CD8-positive, alpha-beta memory T cell (primary cell): ENCODE measurements around the gene HES5. TPM values are rescaled to one million over a fixed set of nuclear protein-coding genes. Genes with fewer than 3 reads are reported as not detected.

ENCODE experiments used
- CTCF ChIA-PET: fragments of 350-600 bp; sonication (Branson Sonifier 250); formaldehyde crosslinking; loops from one replicate; lab custom pipeline; 2021; ENCODE audit warnings: antibody characterized with exemption; lab: Charles Lee
- POLR2A ChIA-PET: fragments of 350-600 bp; sonication (Branson Sonifier 250); formaldehyde crosslinking; loops from one replicate; lab custom pipeline; 2021; ENCODE audit warnings: antibody characterized with exemption; lab: Charles Lee
- DNase-seq, 5 donors: peaks; one replicate each; pipeline versions ENCODE4 v3.0.0 to v3.0.0-alpha.2; 2020 to 2022; ENCODE audit warnings: mixed read lengths in 1 of 5
- H3K27ac ChIP-seq: one replicate; pipeline ENCODE4 v1.7.0; 2013; ENCODE audit warnings: low read depth, mild to moderate bottlenecking, low read length, moderate library complexity
- H3K27me3 ChIP-seq: 2 replicates; pipeline ENCODE4 v1.7.0; 2013; ENCODE audit warnings: low read length, mild to moderate bottlenecking; ENCODE audit not compliant: insufficient read depth, poor library complexity, severe bottlenecking
- H3K36me3 ChIP-seq: 2 replicates; pipeline ENCODE4 v1.7.0; 2013; ENCODE audit warnings: mild to moderate bottlenecking, low read length, moderate library complexity; ENCODE audit not compliant: insufficient read depth
- H3K4me1 ChIP-seq: 2 replicates; pipeline ENCODE4 v1.7.0; 2013; ENCODE audit warnings: mild to moderate bottlenecking, low read length, moderate library complexity; ENCODE audit not compliant: insufficient read depth
- H3K4me3 ChIP-seq: 2 replicates; pipeline ENCODE4 v1.7.0; 2013; ENCODE audit warnings: mild to moderate bottlenecking, low read length
- H3K9me3 ChIP-seq: 2 replicates; pipeline ENCODE4 v1.7.0; 2013; ENCODE audit warnings: mild to moderate bottlenecking, low read length
- H3K27ac Mint-ChIP-seq, 8 donors: one replicate each; pipeline ENCODE4 v1.8.0; 2020 to 2021; ENCODE audit warnings: mixed read lengths in 8 of 8, mild to moderate bottlenecking in 6 of 8, inconsistent platforms in 3 of 8, moderate library complexity in 3 of 8
- H3K27me3 Mint-ChIP-seq, 2 donors: one replicate each; pipeline ENCODE4 v1.8.0; 2020 to 2021; ENCODE audit warnings: mixed read lengths in 2 of 2, mild to moderate bottlenecking in 1 of 2, moderate library complexity in 1 of 2
- H3K36me3 Mint-ChIP-seq, 3 donors: one replicate each; pipeline ENCODE4 v1.8.0; 2020 to 2021; ENCODE audit warnings: mixed read lengths in 3 of 3, inconsistent platforms in 1 of 3, mild to moderate bottlenecking in 1 of 3
- H3K4me1 Mint-ChIP-seq, 3 donors: one replicate each; pipeline ENCODE4 v1.8.0; 2020 to 2021; ENCODE audit warnings: mixed read lengths in 3 of 3, inconsistent platforms in 1 of 3, mild to moderate bottlenecking in 1 of 3
- H3K4me3 Mint-ChIP-seq, 7 donors: one replicate each; pipeline ENCODE4 v1.8.0; 2020 to 2021; ENCODE audit warnings: mixed read lengths in 7 of 7, mild to moderate bottlenecking in 6 of 7, moderate library complexity in 4 of 7, inconsistent platforms in 2 of 7
- H3K9me3 Mint-ChIP-seq, 5 donors: one replicate each; pipeline ENCODE4 v1.8.0; 2020 to 2022; ENCODE audit warnings: mixed read lengths in 5 of 5, mild to moderate bottlenecking in 3 of 5, moderate library complexity in 2 of 5, inconsistent platforms in 1 of 5
- polyA plus RNA-seq: library from polyadenylated mRNA; unstranded; fragments of 300-500 nt; fragmentation: Illumina TruSeq; gene quantifications from one replicate; pipeline ENCODE4 v1.2.3, GENCODE V29; 2021
- total RNA-seq, 2 experiments: library from RNA; stranded (reverse); gene quantifications; one replicate each; pipeline ENCODE4 v1.2.3, GENCODE V29; 2021

HES5 gene
- total and polyA plus RNA-seq, 3 experiments from 2014 or later = not detected

- peaks cover 40 to 63% (median 44%) of the 10 kb centered on the region in 3 donors for H3K4me1 Mint-ChIP-seq
- H3K27ac Mint-ChIP-seq = peak overlapping the region in 5 of 8 donors; percentile 51 to 89 (median 74)
- ChIA-PET POLR2A (interaction anchor here (1.2 to 4.8 kb wide), 9 partner anchors 13 to 271 kb away, joined by 3 to 87 read pairs (median 6); partner anchors contain the start of genes MORN1, PEX10, PRXL2B and RER1), CTCF (interaction anchor here (0.8 to 7.1 kb wide), 3 partner anchors 17 to 109 kb away, joined by 3 to 134 read pairs (median 4); partner anchors contain the start of gene PRXL2B)
- Histone ChIP-seq H3K4me3 (peak overlapping the region; percentile 37), H3K9me3 (no peaks in the 10 kb centered on the region), H3K27me3 (peaks cover 15% of the 10 kb centered on the region), H3K27ac (no peak overlapping the region), H3K4me1 (peaks cover 58% of the 10 kb centered on the region), H3K36me3 (no peaks in the 10 kb centered on the region)
- peaks cover 11 to 16% of the 10 kb centered on the region in 2 donors for H3K27me3 Mint-ChIP-seq
- DNase-seq = peak in 2 of 5 donors; percentile 13 to 64
- H3K9me3 Mint-ChIP-seq = no peaks in the 10 kb centered on the region
- peak overlapping the region; percentile 32 to 99 (median 90) for H3K4me3 Mint-ChIP-seq
- H3K36me3 Mint-ChIP-seq = peaks cover 0 to 15% (median 0%) of the 10 kb centered on the region in 3 donors
These were observed 3.1 kb downstream of the HES5 start for GRCh38 chr1:2526824-2527555.

DNA sequence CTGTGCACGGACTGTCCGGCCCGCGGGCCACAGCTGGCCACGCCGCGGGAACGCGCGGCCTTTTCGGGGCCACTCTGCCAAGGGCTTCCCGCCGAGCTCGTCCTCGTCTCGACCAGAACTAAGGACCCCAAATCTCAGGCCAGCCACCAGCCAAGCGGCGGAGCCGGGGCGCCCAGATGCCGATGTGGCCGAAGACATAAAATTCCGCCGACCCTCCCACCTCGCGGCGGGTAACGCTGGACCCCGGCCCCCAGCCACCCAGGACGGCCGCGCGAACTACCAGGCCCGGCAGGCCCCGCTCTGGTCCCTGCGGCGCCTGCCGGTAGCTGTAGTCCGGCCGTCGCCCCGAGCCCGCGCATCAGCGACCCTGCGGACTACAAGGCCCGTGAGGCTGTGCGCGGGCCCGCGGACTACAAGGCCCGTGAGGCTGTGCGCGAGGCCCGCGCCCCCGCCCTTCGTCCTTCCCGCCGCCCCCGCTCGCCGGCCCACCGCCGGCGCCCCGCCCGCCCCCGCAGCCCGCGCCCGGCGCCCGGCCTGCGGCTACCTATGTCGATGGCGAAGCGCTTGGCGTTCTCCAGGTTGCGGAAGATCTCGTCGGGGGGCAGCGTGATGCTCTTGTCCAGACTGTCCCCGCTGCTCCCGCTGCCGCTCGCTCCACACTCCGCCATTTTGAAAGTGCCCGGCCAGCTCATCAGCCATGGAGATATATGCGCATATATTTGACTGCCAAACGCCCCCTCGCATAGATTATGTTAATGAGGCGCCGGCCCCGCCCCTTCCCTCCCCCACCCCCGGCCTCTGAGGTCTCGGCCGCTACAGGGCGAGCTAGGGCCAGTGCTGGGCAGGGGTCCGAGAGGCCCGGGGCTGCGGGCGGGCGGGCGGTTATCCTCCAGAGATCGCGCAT lies 3.9 kb downstream of the HES5 start, which contains the start of gene PANK4:
PANK4 (minus strand) TSS at position 677 of the 904 bp plus-strand sequence; CDS start at position 668, 9 bp downstream.
- Mint-ChIP-seq H3K4me3 (peak within 1 kb of the TSS; percentile 88 to 99 (median 90)), H3K4me1 (peaks cover 40 to 69% (median 44%) of the 10 kb centered on the region in 3 donors), H3K36me3 (peaks cover 0 to 23% (median 0%) of the 10 kb centered on the region in 3 donors), H3K27ac (peak within 1 kb of the TSS; percentile 86 to 98 (median 97)), H3K27me3 (peaks cover 9 to 11% of the 10 kb centered on the region in 2 donors), H3K9me3 (no peaks in the 10 kb centered on the region)
- Histone ChIP-seq H3K4me3 (peak within 1 kb of the TSS; percentile 93), H3K36me3 (peaks cover 5% of the 10 kb centered on the region), H3K9me3 (no peaks in the 10 kb centered on the region), H3K27ac (peak within 1 kb of the TSS; percentile 62), H3K4me1 (peaks cover 57% of the 10 kb centered on the region), H3K27me3 (peaks cover 7% of the 10 kb centered on the region)
- POLR2A ChIA-PET = interaction anchor here (0.6 to 4.8 kb wide), 15 partner anchors 14 to 335 kb away, joined by 3 to 87 read pairs (median 5); partner anchors contain the start of genes MORN1, PEX10, PRXL2B and RER1
- DNase-seq = peak; percentile 79 to 90 (median 85)
- CTCF ChIA-PET = interaction anchor here (0.8 to 7.1 kb wide), 6 partner anchors 9 to 110 kb away, joined by 3 to 134 read pairs (median 5); partner anchors contain the start of genes PRXL2B and TNFRSF14

- H3K9me3 ChIP-seq = no peaks in the 10 kb centered on the region
- H3K36me3 Mint-ChIP-seq = peaks cover 0 to 30% (median 2%) of the 10 kb centered on the region in 3 donors
- peak overlapping the region; percentile 78 to 98 (median 94) for H3K27ac Mint-ChIP-seq
- H3K9me3 Mint-ChIP-seq = no peaks in the 10 kb centered on the region
- peak overlapping the region; percentile 93 for H3K4me3 ChIP-seq
- peak overlapping the region; percentile 62 for H3K27ac ChIP-seq
- CTCF ChIA-PET = interaction anchor here (1.7 to 7.1 kb wide), 4 partner anchors 9 to 110 kb away, joined by 5 to 134 read pairs (median 5); partner anchors contain the start of gene TNFRSF14
- peaks cover under 1% of the 10 kb centered on the region for H3K27me3 ChIP-seq
- H3K4me1 Mint-ChIP-seq = peaks cover 40 to 68% (median 44%) of the 10 kb centered on the region in 3 donors
- H3K4me3 Mint-ChIP-seq = peak overlapping the region; percentile 88 to 99 (median 90)
- no peak for DNase-seq
- peaks cover 51% of the 10 kb centered on the region for H3K4me1 ChIP-seq
- peaks cover 6 to 8% of the 10 kb centered on the region in 2 donors for H3K27me3 Mint-ChIP-seq
- peaks cover 11% of the 10 kb centered on the region for H3K36me3 ChIP-seq
- POLR2A ChIA-PET = interaction anchor here (1.0 to 4.8 kb wide), 11 partner anchors 18 to 270 kb away, joined by 3 to 87 read pairs (median 7); partner anchors contain the start of genes MORN1, PEX10, PRXL2B and RER1
These were observed 4.5 kb downstream of the HES5 start for GRCh38 chr1:2525572-2525919.

DNA sequence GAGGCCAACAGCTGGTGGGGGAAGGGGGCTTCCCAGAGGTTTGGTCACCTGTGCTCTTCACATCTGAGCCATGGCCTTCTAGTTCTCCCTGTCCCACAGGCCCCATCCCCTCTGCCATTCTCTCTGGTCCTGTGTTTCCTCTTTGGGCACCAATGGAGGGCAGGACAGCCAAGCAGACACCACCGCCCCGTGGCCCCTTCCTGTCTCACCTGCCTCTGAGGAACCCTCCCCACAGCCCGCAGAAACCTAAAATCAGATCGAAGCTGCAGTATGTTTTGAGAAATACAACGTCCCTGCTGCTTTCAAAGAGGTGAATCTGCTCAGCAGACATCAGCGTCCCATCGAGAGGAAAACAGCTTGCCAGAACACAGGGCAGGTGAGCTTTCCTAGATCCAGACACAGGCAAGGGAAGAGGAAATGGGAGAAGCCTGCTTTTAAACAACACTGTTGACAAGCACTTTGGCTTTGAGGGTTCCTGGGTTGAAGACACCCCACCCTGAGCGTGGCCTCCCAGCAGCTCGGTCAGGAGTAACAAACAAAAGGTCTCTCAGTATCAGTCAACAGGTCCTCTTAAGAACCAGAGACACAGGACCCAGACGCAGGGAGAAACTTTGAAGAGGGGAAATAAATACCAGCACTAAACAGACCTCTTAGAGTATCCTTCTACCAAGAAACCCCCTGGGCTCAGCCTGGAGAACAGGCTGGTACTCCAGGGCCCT lies 6.0 kb downstream of the HES5 start:
- H3K9me3 ChIP-seq = no peaks in the 10 kb centered on the region
- peaks cover 47% of the 10 kb centered on the region for H3K4me1 ChIP-seq
- POLR2A ChIA-PET = interaction anchor here (0.6 to 4.8 kb wide), 12 partner anchors 16 to 132 kb away, joined by 3 to 87 read pairs (median 6); partner anchors contain the start of genes MORN1, PEX10, PRXL2B and RER1
- H3K4me3 Mint-ChIP-seq = peak overlapping the region; percentile 88 to 99 (median 90)
- H3K36me3 Mint-ChIP-seq = peaks cover 0 to 35% (median 2%) of the 10 kb centered on the region in 3 donors
- peak overlapping the region; percentile 62 for H3K27ac ChIP-seq
- peak overlapping the region; percentile 86 to 98 (median 94) for H3K27ac Mint-ChIP-seq
- CTCF ChIA-PET = interaction anchor here (0.8 to 7.1 kb wide), 17 partner anchors 9 to 133 kb away, joined by 3 to 134 read pairs (median 5); partner anchors contain the start of genes MORN1, PRXL2B and TNFRSF14
- H3K4me3 ChIP-seq = peak overlapping the region; percentile 93
- H3K4me1 Mint-ChIP-seq = peaks cover 39 to 63% (median 44%) of the 10 kb centered on the region in 3 donors
- peaks cover 5 to 7% of the 10 kb centered on the region in 2 donors for H3K27me3 Mint-ChIP-seq
- H3K36me3 ChIP-seq = peaks cover 24% of the 10 kb centered on the region
- no peaks in the 10 kb centered on the region for H3K9me3 Mint-ChIP-seq
- DNase-seq = peak; percentile 39 to 80 (median 67)
- H3K27me3 ChIP-seq = no peaks in the 10 kb centered on the region

GRCh38 chr1:2523191-2523890 lies 6.7 kb downstream of the HES5 start:
- Mint-ChIP-seq H3K4me1 (peaks cover 37 to 56% (median 39%) of the 10 kb centered on the region in 3 donors), H3K27me3 (peaks cover 0 to 4% of the 10 kb centered on the region in 2 donors), H3K4me3 (peak overlapping the region; percentile 88 to 99 (median 90)), H3K27ac (peak overlapping the region; percentile 87 to 98 (median 94)), H3K36me3 (peaks cover 0 to 42% (median 2%) of the 10 kb centered on the region in 3 donors), H3K9me3 (no peaks in the 10 kb centered on the region)
- ChIA-PET POLR2A (interaction anchor here (0.6 to 4.8 kb wide), 9 partner anchors 17 to 132 kb away, joined by 3 to 87 read pairs (median 7); partner anchors contain the start of genes MORN1, PEX10, RER1 and TNFRSF14), CTCF (interaction anchor here (0.8 to 7.1 kb wide), 14 partner anchors 16 to 133 kb away, joined by 3 to 134 read pairs (median 6); partner anchors contain the start of genes MORN1 and TNFRSF14)
- peaks cover 31% of the 10 kb centered on the region for H3K36me3 ChIP-seq
- H3K9me3 ChIP-seq = no peaks in the 10 kb centered on the region
- peak overlapping the region; percentile 93 for H3K4me3 ChIP-seq
- DNase-seq = peak in 1 of 5 donors; percentile 71
- no peaks in the 10 kb centered on the region for H3K27me3 ChIP-seq
- H3K4me1 ChIP-seq = peaks cover 40% of the 10 kb centered on the region
- peak overlapping the region; percentile 62 for H3K27ac ChIP-seq

DNA sequence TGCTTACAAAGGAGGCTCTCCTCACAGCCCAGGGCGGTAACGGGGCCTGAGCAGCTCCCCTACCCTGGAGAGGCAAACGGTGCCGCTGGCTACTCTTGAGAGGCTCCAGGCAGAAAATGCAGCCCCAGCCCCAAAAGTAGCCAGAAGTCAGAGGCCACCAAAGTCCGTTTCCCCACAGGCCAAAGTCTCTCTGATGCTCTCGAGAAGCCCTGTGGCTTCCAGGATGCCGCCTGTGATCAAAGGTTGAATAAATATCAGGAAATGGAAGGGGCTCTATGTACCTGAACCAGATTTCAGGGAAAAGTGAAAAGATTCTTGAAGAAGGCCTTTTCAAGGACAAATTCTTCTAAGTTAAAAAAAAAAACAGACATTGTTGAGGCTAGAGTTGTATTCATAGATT lies 7.8 kb downstream of the HES5 start:
- Histone ChIP-seq H3K4me1 (peaks cover 38% of the 10 kb centered on the region), H3K36me3 (peaks cover 42% of the 10 kb centered on the region), H3K27ac (no peak overlapping the region), H3K4me3 (no peak overlapping the region), H3K27me3 (no peaks in the 10 kb centered on the region), H3K9me3 (no peaks in the 10 kb centered on the region)
- ChIA-PET CTCF (no interaction called here), POLR2A (no interaction called here)
- DNase-seq = no peak
- peaks cover 0 to 53% (median 2%) of the 10 kb centered on the region in 3 donors for H3K36me3 Mint-ChIP-seq
- peak overlapping the region in 6 of 8 donors; percentile 47 to 98 (median 88) for H3K27ac Mint-ChIP-seq
- peaks cover 37 to 52% (median 39%) of the 10 kb centered on the region in 3 donors for H3K4me1 Mint-ChIP-seq
- peaks cover 0 to 2% of the 10 kb centered on the region in 2 donors for H3K27me3 Mint-ChIP-seq
- no peaks in the 10 kb centered on the region for H3K9me3 Mint-ChIP-seq
- H3K4me3 Mint-ChIP-seq = peak overlapping the region in 2 of 7 donors; percentile 88 to 90
